A673 (cell line): Measurements from ENCODE around the gene SGO2.

Experiments
- CTCF ChIP-seq: fragments of 300-800, 200-600 bp; sonication (generic); conservative IDR thresholded peaks from 2 replicates; pipeline ENCODE4 v1.5.1; 2017; ENCODE audit warnings: low read depth, mild to moderate bottlenecking, antibody characterized with exemption, low read length, moderate library complexity, mixed read lengths
- EZH2 ChIP-seq: fragments of 200-600 bp; sonication (generic); IDR thresholded peaks from 2 replicates; pipeline ENCODE4 v1.6.1; 2017; ENCODE audit warnings: borderline replicate concordance, low read depth, mild to moderate bottlenecking, mixed read lengths, antibody characterized with exemption, low read length; ENCODE audit not compliant: poor library complexity, severe bottlenecking

GRCh38 chr2:200603972-200604371 lies 78.0 kb downstream of the SGO2 start:
- TF ChIP-seq CTCF = no peak
- TF ChIP-seq EZH2 = no peak
